UCSD-AML1 (cell line): ENCODE measurements around the gene ALOX15.
"Not testable (repeated sequence)": the region's sequence is repeated elsewhere in the genome, so short reads cannot be mapped to it uniquely, and the experiment has no call there.

Experiments
- DNase-seq: peaks from one replicate; lab custom pipeline; 2025; ENCODE audit not compliant: unreplicated experiment; lab: John Stamatoyannopoulos, UW

The ALOX15 gene

DNA sequence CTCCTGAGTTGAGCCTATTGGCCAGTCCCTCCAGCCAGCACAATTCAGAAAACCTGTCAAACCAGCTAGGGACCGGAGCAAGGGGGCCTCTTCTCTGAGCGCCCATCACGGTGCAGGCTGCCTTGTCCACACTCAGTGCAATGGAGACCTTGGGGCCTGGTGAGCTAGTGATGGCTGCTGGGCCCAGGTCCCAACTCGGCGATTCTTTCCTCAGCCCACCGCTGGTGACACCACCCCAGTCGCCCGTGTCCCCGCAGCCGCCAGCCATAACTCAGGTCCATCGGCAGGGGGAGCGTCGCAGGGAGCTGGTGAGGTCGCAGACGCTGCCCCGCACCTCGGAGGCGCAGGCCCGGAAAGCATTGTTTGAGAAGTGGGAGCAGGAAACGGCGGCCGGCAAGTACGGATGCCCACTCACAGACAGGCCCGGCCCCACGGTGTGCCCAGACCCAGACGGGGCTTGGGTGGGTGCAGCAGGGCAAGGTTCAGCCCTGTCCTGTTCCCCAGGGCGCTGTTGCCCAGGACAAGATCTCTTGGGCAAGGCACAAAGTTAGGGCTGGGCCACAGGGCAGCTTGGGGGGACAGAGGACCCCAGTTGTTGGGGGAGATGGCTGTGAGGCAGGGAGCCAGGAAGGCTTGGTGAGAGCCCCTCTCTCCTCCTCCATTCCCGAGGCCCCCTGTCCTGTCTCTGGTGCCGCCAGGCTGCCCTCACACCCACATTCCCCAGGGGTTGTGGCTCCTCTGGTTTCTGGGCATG is 46.4 kb downstream of the ALOX15 start:
- peak; percentile 73 for DNase-seq

DNA sequence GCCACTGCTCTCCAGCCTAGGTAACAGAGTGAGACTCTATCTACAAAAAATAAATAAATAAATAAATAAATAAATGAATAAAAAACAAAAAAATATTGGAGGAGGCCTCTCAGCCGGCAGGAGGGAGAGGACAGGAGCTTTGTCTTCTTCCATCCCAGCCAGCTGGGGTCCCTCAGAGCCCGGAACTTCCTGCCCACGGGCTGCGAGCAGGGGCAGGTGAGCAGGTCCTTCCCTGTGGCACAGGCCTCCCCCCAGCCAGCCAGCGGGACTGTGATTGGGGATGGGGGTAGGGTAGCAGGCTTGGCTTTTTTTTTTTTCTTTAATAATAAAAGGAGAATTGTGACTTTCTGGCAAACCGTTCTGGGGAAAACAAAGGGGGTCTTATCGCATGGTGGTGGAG is 47.1 kb downstream of the ALOX15 start:
- no peak for DNase-seq

DNA sequence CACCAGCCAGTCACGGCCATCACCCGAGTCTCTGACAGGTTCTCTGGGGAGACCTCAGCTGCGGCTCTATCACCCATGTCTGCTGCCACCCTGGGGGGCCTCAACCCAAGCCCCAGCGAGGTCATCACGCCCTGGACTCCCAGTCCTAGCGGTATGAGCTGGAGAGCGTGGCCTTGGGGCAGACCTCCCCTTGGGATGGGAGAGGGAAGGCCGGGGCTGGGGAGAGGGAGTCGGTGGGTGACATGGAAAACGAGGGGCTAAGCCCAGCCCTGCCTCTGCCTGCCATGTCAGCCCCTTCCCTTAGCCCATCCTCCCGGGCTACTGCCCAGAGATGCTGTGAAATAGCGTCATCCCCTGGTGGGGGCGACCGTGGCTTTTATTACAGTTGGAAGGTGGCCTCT is 48.5 kb downstream of the ALOX15 start:
- no peak for DNase-seq

DNA sequence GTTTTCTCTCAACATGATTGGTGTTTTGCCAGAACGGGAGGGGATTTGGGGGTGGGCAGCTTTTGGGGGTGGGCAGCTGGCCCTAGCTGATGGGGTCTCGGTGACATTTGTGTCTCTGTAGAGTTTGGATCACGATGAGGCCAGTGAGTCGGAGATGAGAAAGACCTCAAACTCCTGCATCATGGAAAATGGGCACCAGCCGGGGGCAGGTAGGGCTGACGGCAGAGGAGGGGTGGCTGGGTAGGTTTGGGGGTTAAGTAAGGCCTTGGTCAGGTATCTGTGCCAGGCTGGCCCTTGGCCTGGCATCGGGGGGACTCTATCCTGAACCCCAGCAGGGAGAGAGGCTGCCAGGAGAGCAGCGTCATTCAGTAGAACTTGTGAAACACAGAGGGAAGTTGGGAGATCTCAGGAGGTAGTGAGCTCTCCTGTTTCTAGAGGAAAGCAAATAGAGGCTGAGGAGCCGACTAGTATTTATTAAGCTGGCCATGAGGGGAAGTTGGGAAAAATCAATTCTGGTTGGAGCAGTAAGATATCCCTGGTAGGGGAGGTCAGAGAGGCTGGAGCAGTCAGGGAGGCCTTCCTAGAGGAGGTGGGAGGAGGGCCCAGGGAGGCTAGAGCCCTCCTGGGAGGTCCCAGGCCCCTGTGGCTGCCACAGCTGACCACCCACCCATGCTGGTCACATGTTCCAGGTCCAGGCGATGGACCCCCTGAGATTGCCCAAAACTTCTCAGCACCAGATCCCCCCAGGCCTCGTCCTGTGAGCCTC is 49.1 kb downstream of the ALOX15 start:
- no peak for DNase-seq

DNA sequence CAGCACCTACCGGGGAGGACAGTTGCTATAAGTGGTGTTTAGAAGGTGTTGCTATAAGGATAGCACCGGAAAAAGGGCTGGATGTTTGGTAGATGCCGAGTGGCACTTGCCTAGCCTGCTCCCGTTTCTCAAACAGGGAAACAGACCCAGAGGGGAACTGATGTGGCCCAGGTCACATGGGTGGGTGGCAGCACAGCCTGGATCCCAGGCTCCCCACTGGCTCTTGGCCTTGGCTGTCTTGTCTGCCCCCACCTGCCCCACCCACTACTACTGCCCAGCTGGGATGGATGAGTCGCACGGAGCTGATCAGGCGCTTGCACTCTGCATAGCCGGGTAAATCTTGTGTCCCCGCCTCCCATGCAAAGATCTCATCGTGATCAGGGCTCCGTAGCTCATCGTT is 49.9 kb downstream of the ALOX15 start:
- DNase-seq, result no peak

DNA sequence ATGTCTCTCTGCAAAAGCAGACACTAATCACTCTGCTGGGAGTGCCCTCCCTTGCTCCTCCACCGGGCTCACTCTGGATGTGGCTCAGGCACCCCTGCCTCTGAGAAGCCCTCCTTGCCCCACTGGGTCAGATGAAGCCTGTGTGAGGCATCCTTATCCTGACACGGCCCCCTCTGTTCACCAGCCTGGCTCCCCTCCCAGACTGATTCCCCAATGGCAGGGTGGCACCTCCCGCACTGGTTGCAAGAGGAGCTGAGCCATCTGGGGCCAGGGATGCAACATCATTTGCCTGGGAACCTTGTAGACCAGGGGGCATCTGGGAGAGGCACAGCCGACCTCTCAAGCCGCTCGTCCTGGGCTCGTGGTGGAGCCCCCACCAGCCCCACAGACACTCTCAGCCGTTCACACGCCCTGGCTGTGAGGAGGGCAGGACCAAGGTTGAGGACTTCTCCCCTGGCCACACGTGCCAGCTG is 50.5 kb downstream of the ALOX15 start:
- no peak for DNase-seq

DNA sequence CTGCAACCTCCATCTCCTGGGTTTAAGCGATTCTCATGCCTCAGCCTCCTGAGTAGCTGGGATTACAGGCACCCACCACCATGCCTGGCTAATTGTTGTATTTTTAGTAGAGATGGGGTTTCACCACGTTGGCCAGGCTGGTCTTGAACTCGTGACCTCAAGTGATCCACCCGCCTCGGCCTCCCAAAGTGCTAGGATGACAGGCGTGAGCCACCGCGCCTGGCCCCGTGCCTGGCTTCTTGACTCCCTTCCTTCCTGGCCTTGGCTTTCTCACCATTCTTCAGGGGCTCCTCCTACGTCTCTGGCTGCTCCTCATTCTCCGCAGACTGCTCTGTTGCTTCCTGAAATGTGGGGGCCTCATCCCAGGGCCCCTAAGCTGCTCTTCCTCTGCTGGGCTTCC is 51.4 kb downstream of the ALOX15 start:
- DNase-seq, result not testable (repeated sequence)

DNA sequence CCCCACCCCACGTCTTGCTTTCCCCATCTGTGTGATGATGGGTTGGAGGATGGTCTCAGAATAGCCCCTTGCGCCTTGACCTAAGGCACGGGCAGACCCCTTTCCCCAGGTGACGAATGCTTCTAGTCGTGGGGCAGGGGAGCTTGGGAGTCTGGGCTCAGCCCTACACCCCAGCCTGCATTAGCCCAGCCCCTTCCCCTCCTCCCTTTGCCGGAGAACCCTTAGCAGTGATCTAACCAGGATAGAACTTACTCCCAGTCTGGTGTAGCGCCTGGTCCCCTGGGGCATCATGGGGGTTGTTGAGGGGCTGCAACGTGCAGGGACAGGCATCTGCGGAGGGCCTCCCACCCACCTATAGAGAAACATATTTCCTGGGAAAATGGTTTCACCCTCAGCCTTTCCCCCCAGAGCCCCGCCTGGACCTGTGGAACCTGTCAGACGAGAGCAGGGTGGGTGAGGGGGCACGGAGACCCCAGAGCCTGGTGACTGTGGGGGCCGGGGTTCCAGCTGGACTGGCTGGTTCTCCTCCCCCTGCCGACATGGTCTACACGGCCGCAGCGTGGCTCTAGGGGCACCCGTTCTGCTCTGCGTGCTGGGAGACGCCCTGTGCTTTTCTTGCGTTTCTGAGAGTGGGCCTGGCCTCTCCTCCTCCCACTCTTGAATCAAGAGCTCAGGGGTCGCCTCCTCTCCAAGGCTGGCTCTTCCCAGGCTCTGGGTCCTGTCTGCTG is 52.4 kb downstream of the ALOX15 start:
- DNase-seq, result no peak

DNA sequence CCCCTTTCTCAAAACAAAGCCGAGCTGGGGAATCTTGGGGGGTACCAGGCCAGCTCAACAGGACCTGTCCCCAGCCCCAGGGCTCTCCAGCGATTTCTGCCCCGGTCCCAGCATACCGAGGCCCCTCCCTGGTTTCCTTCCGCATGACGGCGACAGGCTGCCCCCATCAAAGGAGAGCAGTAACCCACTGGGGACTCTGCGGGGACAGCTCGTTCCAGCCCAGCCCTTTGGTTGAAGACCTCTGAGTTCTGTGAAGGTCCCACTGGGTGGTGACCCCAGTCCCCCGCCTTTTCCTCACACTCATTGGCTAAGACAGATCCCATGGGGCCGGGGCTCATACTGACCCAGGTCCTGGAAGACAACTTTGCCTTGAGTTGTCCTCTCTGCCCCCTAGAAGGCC is 53.1 kb downstream of the ALOX15 start:
- DNase-seq, result no peak

DNA sequence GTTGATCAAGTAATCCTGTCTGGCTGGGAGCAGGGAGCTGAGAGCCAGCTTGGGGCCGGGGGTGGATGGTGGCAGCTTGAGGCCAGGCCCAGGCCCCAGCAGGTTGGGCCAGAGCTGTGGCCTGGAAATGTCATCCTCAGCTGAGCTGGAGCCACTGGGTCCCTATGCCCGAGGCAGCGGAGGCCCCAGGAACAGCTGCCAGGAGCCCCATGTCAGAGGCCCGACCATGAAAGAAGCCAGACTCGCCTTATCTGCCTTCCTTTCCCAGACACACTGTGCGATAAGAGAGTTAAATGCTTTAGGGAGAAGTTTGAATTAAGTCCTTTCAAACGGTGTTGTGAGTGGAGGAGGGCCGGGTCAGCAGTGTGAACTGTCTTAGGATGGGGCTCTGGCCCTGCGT is 53.7 kb downstream of the ALOX15 start:
- no peak for DNase-seq

DNA sequence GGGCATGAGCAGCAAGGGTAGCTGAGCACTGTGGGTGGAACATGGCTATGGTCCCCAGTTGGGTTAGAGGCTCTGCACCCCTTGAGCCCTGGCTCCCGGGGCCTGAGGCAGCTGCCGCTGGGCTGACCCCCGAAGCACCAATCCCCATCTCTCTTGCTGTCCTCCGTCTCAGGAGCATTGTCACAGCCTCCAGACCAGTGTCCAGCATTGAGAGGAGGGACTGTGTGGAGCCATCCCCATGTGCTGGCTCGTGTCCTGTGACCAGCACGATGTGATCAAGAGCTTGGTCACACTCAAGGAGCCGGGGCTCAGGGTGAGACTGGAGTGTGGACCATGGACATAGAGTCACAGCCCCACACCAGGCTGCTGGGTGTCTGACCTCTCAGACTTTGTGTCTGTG is 54.3 kb downstream of the ALOX15 start:
- DNase-seq, result no peak

DNA sequence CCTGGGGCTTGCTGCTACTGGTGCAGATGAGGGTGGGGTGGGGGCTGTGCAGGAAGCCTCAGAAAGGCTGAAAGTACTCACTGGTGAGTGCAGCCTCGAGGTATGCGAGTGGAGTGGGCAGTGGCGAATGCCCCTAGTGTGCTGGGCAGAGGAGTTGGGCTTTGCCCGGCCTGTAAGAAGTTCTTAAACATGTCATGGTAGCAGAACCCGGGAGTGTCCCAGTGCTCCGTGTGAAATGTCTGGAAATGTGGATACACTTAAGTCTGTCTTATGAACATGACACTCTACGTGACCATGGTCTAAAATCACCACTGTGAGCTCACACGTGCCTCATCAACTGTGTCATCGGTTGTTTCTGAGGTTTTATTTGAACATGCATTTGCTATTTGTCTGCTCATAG is 55.4 kb downstream of the ALOX15 start:
- DNase-seq, result no peak

DNA sequence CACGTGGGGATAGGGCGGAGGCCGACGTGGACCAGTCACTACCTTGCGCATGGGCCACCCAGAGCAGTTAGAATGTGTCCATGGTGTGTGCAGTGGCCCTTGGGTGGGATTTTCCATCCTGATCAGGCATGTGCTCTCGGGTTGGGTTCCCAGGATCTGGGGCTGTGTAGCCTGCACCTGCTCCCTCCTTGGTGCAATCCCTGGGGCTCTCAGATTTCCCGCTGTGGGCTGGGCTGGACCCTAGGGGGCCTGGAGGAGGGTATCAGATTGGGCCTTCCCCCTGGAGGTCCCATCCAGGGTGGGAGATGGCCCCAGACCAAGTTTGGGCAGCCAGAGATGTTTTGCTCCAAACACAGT is 55.9 kb downstream of the ALOX15 start:
- DNase-seq, result no peak

DNA sequence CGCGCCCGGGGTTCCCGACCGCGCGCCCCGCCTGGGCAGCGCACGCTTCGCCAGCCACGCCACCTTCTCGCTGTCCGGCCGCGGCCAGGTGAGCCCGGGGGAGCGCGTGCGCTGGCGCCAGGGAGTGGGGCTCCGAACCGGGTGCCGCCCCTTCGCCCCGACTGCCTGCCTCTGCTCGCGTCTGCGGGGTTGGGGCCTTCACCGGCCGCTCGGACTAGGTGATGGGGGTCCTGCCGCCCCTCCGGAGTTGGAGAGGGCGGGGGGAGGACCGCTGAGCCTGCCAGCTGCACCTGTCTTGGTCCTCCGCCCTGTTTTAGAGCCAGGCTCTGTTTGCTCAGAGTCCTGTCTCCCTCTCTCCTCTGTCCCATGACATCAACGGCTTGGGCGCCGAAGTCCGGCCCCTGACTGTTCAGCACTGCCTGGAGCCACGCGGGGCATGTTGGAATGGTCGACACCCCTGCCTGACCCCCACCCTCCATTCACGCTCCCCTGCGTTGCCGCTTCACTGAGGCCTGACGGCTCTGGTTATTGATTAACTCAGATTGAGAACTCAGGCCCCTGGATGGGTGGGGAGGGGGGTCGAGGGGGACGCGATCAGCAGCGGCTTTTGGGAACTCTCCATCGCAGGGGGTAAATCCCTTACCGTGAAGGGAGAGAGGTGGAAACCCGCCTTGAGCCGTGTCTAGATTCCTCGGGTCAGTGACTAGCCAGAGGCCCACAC is 56.4 kb downstream of the ALOX15 start:
- no peak for DNase-seq

DNA sequence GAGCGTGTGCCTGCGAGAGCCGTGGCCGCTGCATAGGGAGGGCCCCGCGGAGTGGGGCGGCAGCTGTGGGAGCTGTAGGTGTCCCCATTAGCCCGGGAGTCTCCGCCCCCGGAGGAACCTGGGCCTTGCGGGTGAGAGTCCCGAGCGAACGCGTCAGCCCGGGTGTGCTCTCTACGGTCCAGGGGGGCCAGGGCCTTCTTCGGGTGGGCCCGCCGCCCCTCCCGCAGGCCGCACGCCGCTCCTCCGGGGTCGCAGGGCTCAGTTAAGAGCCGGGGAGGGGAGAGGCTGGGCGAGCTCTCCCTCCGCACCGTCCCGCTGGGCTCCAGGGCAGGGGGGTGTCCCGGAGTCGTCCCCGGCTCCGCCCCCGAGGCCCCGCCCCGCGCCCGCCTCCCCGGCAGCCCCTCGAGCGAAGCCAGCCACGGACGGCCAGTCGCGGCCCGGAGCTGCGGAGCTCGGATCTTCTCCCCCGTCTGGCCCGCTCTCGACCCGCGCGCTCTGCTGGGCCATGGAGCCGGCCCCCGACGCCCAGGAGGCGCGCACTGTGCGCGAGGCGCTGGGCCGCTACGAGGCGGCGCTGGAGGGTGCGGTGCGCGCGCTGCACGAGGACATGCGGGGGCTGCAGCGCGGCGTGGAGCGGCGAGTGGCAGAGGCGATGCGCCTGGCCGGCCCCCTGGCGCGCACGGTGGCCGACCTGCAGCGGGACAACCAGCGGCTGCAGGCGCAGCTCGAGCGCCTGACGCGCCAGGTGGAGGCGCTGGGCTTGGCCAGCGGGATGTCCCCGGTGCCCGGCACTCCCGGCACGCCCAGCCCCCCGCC is 57.2 kb downstream of the ALOX15 start, which contains the start of gene SMTNL2:
TSS of gene SMTNL2 (plus strand) at position 429 of the 816 bp plus-strand sequence. CDS start at position 506, 77 bp downstream.
- DNase-seq, result no peak

DNA sequence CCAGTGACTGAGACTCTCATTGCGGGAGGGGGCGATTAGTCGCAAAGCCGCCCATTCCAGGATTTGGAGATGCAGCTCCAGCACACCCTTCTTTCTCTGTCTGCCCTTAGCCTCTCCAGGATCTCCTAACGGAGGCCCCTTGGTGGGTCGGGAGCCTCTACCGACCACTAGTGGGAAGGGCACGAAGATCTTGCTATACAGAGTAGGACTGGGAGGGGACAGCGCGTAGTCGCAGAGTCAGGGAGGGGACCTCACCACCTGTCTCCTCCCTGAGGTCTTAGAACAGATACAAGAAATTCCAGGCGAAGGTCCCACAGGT is 57.7 kb downstream of the ALOX15 start:
- DNase-seq, result no peak

DNA sequence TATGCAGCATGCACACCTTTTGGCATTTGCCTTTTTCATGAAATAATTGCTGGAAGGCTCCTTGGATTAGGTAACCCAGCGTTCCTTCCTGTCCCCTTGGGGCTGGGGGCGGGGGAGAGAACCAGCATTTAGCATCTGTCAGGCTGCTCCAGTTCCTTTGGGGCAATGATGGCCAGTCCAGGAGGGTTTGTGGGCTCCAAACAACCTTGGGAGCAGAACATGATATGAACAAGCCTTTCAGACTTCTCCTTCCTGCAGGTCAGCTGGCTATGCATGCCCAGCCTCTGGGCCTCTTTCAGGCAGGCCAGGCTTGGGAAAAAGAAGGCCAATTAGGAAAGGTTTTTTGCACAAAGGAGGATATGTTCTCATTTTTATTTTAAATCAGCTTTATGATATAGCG is 58.3 kb downstream of the ALOX15 start:
- DNase-seq, result no peak

DNA sequence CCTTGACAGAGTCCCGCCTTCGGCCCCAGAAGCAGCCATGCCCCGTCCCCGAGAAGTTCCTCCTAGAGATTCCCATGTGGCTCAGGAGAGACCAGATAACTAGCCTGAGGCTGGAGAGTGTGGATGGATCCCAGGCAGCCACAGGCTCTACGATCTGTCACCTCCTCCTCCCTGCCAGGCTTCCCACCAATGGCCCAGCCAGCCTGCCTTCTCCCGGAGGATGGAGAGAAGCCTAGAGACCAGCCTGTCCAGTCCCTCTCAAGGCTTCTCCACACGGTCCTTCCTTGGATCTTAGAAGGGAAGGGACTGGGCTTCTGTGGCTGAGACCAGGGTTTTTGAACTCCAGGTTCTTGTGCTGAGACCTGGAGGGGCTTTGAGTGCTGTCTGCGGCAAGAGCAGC is 58.8 kb downstream of the ALOX15 start:
- no peak for DNase-seq

DNA sequence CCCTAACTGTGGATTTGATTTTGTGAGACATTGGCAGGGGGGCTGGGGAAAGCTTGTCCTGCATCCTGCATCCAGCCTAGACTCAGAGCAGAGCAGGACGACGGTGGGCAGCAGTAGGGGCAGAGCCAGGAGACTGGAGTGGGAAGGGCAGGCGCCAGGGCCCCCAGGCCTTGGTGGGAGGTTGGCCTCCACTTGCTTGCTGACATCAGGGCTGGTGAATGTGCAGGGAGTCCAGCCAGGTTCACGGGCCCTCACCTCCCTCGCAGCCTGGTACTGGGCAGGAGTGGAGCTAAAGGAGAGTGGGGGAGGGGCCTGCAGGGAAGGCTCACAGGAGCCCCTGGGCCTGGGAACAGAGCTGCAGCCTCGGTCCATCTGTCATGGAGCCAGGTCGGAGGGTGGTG is 59.4 kb downstream of the ALOX15 start:
- DNase-seq, result no peak
